GM21423 (cell line): ENCODE measurements around the gene PTAR1.

Source experiments
- ATAC-seq: cut with Tn5 transposase; IDR thresholded peaks from one replicate; pipeline ENCODE4 v1.9.1; 2021; ENCODE audit warnings: mild to moderate bottlenecking, moderate library complexity; ENCODE audit not compliant: unreplicated experiment

The PTAR1 gene

DNA sequence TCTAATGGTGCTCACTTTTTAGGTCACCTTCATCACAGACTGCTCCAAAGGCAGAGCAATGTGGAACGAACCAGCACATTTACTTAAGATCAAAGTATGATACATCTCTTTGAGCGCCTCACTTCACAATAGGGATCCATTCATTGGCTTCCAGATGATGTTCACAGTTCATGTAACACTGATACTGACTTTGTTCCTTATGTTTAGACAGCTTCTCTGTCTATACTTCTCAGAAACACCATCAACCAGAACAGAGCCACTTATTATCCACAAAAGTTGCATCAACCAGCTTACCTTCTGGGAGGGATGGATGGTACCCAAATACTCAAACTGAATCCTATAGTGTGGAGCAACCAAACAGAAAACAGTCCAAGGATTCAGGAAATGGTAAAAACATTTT, 4.6 kb downstream of the PTAR1 start:
- ATAC-seq: no peak

DNA sequence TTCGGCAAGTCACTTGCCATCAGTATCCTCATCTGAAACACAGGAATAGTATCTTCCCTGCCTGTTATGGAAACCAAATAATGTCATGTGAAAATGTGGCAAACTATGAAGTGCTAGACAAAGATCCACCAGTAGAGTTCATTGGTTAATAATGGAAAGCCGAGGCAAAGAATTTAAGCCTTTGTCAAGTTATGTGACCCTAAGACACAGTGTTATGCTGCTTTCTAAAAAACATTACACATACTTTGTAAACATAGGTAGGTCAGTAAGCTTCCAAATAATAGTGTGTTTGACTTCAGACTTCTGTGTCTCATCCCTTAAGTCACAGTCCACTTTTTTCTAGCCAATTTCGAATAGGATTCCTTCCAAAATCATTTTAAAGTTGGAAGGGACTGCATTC, 6.0 kb downstream of the PTAR1 start:
- ATAC-seq: no peak

GRCh38 chr9:69750085-69750484, 9.7 kb downstream of the PTAR1 start:
- ATAC-seq: no peak

GRCh38 chr9:69748304-69748703, 11.5 kb downstream of the PTAR1 start:
- no peak for ATAC-seq

- ATAC-seq: no peak
These were observed 12.8 kb downstream of the PTAR1 start for GRCh38 chr9:69746859-69747560.

DNA sequence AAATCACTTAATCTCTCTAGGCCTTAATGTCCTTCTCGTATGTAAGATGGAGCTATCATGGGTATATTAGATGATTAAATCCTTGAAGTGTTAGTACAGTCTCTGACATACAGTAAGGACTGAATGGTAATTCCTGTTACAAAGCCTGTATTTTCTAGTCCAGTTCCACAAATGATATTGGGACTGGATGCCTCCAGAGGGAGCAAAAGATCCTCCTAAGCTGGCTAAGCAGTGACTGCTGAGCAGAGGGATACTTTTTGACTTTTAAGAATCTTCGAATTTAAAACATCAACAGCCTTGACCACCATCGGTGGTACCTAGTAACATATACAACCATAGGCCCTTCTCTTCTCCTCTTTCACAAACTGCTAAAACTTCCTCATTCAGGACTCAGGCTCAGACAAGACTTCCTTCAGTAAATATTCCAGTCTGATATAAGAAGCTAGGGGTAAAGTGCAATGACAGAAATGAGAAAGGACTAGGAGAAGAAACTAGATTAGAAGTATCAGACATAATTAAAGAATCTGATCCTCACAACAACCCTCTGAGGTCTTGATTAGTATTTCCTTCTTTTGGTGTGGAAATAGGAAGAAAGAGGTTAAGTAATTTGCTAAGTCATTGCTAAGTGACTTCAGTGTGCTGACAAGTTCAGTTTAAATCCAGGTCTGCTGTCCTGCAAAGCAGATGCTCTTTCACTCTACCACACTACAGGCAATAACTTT, 13.9 kb downstream of the PTAR1 start:
- no peak for ATAC-seq

DNA sequence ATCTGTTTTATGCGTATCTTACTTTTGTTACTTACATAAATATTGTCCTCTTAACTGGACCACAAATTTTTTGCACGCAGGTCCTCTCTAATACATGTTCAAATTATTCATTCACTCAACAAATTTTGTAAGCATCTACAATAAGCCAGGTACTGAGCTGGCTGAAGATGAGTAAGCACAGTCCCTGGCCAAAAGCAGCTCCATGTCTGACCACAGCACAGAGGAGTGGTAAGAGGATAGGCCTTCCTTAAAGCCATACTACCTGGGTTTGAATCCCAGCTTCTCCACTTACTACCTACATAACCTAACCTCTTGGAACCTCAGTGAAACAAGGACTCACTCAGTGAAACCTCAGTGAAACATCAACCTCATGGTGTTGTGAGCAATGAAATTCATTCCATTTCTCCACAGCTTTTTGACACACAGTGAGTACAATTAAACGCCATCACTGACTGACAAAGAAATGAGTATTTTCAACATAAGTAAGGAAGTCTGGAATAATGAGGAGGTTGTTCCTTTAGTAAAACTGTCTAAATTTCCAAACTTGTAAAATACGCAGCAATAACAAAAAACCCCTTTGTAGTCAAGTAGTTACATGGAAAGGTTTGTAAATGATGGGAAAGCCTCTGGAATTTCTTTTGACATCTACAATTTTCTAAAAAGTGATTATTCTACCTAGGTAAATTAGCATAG, 15.0 kb downstream of the PTAR1 start:
- ATAC-seq: no peak

DNA sequence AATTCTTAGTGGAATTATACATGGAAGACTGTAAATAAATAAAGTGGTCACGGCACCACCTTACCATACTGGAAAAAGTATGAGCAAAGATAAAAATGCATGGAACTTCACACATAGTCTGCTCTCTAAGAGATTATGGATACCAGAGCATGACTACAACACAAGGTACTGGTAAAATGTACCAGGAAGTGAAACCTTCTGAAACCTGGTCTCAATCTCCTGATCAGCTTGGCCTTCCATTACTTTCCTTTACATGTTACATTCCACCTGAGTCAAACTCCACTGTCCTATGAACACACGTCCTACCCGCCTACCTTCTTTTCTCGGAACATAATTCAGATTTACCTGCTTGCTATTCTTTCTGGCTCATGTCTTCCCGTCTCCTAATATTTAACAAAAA, 15.9 kb downstream of the PTAR1 start:
- ATAC-seq: no peak

DNA sequence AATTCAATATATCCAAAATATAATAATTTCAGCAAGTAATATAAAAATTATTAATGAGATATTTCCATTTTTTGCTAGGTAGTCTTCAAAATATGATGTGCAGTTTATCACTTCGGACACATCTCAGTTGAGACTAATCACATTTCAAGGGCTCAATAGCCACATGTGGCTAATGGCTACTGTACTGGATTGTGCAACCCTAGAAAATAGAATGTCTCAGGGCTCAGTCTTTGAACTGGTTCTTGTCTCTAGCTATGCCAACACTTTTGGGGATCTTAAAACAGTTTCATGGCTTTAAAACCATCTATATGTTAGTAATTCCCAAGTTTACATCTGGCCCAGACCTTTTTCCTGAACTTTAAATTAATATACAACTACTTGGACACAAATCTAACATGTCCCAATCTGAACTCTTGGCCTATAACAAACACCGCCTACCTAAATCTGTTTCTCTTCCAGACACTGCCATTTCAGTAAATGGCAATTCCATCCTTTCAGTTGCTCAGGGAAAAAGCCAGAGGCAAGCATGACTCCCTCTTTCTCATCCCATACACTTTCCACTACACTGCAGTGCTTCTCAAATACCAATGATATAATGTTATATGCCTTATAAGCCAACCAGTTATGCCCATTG, 18.8 kb downstream of the PTAR1 start:
- ATAC-seq: no peak

GRCh38 chr9:69731348-69731747, 28.5 kb downstream of the PTAR1 start:
- ATAC-seq: no peak

DNA sequence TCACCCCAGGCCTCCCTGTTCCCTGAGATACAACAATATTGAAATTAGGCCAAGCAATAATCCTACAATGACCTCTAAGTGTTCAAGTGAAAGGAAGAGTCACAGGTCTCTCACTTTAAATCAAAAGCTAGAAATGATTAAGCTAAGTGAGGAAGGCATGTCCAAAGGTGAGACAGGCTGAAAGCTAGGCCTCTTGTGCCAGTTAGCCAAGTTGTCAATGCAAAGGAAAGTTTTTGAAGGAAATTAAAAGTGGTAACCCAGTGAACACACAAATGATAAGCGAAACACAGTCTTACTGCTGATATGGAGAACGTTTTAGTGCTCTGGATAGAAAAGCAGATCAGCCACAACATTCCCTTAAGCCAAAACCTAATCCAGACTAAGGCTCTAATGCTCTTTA, 39.8 kb downstream of the PTAR1 start:
- no peak for ATAC-seq

GRCh38 chr9:69719367-69719766, 40.4 kb downstream of the PTAR1 start:
- ATAC-seq: no peak

GRCh38 chr9:69718218-69718617, 41.6 kb downstream of the PTAR1 start:
- no peak for ATAC-seq

DNA sequence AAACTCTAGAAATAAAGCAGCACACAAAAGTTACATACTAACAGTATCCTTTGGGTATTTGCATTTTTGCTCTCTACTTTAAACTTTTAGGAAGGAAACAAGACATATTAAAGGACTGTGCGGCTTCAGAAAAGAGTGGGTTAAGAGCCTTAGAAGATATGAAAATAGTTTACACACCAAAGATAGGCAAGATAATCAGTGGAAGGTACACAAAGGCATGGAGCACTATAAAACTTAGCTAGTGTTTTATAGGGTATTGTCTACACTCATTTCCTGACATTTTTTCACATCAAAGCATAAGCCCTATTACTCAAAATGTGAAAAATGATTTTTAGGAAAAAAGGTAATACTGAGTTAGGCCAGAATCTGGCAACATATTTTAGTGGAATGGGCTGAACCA, 44.0 kb downstream of the PTAR1 start:
- ATAC-seq: no peak

DNA sequence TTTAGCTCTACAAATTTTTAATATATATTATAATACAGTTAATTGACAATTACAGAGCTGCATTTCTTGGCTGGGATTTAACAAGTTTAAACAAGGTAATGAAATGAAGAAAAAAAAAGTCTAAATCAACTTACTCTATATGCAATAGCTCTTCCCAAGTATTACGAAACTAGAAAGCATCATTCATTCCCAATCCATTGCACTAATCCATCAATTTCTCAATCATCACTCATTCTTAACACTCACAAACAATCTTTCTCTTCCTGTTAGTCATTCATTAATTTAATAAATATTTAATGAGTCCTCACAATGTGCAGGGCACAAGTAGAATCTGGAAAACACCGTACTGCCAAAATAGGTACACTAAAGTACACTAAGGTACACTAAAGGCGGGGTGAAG, 44.7 kb downstream of the PTAR1 start:
- ATAC-seq: no peak

DNA sequence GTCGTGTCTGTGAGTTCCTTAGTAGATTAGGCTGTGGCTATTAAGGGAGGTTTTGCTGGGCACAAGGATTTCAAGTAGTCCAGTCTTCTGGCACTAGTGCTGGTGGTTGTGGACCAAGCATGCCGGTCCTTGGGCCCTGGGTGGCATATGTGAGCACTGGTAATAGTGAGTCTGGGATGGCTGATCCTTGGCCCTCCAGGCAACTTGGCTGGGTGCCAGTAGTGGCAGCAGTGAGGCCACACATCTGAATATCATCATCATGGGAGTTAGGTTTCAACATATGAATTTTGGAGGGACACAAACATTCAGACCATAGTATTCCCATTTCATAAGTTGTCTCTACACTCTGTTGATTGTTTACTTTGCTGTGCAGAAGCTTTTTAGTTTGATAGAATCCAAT, 62.3 kb downstream of the PTAR1 start:
- ATAC-seq: no peak

DNA sequence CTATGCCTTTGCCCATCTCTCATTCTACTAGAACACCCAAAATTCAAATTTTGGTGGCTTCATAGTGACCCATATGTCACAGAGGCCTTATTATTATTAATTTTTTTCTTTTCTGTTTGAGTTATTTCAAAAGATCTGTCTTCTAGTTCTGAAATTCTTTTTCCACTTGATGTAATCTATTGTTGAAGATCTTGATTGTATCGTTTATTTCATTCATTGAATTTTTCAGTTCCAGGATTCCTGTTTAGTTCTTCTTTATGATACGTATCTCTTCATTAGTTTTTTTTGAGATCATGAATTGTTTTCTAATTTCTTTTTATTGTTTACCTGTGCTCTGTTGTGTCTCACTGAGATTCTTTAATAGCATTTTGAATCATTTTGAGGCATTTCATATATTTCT, 63.0 kb downstream of the PTAR1 start:
- no peak for ATAC-seq

DNA sequence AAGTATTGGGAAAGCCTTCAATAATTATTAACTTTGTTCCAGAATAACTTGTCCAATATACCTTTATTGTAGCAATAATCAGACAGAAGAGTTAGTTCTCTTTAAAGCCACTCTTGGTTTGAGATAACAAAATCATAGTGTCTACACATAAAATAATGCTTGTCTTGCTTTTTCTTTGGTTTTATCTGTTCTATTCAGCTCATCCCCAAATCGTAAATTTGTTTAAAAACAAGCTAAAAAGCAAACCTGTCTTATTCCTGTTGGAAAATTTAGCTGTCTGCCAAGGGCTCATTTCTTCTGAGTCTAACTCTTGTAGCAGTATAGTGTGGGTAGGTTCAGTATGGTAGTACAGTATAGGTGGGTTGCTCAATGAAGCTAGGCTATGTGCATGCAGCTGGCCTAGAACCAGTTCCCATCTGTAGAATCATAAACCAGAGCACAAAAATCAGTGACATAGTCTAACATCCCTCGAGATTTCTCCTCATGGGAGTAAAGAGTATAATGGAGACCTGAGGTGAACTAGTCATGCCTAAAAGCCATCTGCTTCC, 69.7 kb downstream of the PTAR1 start:
- ATAC-seq: no peak

DNA sequence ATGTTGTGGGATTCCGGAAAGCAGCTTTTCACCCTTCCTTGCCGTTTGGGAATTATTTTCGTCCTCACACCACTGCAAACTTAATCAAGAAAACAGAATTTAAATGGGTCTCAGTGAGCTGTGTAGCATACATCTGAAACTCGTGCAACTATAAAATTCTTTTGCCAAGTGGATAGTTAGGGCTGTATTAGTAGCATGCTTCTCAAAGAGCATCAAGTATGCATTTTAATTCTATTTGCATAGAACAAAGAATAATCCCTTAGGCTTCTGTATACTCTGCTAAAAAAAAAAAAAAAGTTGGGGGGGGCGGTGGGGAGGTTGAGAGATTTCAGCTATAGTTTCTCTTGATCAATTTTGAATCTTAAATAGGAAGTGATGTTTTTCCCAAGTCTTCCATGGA, 75.9 kb downstream of the PTAR1 start:
- ATAC-seq: no peak

- ATAC-seq: no peak
These were observed 80.8 kb downstream of the PTAR1 start for GRCh38 chr9:69678843-69679538.

DNA sequence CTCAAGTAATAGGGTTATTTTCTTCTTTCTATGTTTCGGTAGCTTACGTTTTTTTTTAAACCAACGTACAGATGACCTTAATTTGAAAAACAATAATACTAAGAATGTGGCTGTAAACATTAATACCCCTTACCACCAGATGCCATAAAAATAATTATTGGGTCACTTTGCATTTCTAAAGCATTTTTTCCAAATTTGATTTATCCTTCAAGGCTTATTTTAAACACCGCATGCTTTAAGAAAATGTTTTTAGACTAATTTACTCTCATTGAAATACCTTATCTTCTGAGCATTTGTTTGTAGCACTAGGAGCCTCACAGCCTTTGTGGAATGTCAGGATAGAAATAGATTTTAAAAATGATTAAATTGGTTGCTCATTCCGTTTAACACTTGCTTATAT, 81.9 kb downstream of the PTAR1 start:
- ATAC-seq: no peak
